ENCODE results near the gene DCDC2C.
"Not testable (repeated sequence)": the region's sequence is repeated elsewhere in the genome, so short reads cannot be mapped to it uniquely, and the experiment has no call there.

The DCDC2C gene

DNA sequence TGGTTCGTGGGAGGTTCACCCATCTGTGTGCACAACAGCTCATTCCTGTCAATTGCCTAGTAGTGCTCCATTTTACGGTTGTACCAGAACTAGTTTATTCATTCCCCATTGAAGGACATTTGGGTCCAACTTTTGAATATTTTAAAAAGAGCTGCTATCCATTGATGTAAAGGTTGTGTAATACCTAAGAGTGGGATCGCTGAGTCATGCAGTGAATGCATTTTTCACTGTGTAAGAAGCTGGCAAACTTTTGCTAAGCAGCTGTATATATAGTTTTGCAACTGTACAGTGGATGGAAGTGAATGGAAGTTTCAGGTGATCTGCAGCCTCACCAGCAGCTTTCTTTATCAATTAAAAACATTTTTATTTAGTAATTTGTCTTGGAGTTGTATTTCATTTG, 104.5 kb downstream of the DCDC2C start:
- no peak overlapping the region for H3K4me3 ChIP-seq (ENCODE audit: low read length)
- no peak for TF ChIP-seq ZNF274 (IDR thresholded peaks at IDR 0.05; ENCODE audit: low read depth, low read length)

DNA sequence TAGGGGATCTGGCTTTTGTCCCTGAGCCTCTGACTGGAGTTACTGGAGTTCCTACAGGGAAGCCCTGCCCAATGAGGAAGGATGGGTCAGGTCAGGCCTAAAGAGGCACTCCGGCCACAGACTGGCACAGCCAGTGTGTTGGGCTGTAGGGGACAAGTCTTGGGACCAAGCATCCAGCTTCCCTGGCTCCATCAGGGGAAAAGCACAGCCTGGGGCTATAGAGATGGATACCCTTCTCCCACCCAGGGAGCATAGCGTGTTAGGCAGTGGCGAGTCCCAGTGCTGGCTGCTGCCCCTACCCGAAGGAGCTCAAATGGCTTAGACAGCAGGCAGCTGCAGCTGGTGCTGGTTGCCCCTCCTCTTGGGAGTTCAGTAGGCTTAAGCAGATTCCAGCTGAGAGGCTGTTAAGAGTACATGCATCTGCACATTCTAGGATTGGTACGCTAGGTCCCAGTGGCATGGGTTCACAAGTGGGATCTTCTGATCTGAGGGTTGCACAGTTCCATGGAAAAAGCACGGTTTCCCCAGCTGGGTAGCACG, 111.4 kb downstream of the DCDC2C start:
- H3K4me3 ChIP-seq (ENCODE audit: low read length): no peak overlapping the region
- no peak for TF ChIP-seq ZNF274 (IDR thresholded peaks at IDR 0.05; ENCODE audit: low read depth, low read length)

DNA sequence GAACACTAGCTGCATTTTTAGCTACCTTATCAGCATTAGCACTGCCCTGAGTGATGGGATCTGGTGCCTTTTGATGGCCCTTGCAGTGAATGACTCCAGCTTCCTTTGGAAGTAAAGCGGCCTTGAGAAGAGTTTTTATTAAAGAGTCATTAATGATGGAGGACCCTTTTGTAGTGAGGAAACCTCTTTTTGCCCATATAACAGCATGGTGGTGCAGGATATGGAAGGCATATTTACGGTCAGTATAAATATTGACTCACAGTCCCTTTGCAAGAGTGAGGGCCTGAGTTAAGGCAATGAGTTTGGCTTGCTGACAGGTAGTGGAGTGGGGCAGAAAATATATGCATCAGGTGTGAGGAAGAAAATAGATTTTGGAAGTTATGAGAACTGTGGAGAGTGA, 113.8 kb downstream of the DCDC2C start:
- not testable (repeated sequence) for H3K4me3 ChIP-seq (ENCODE audit: low read length)

DNA sequence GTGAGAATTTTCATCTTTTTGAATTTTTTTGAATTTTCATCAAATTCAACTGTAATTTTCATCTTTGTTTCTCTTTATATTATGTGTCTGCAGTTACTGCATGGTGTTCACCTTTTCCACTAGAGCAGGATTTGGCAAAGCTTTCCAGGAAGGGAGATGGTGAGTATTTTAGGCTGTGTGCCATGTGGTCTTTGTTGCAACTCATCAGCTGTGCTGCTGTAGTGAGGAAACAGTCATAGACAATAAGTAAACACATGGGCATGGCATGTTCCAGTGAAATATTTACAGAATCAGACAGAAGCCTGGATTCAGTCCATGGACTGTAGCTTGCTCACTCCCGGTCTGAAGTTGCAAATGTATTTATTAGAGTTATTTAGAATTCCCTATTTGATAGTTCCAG, 120.4 kb downstream of the DCDC2C start:
- no peak for TF ChIP-seq ZNF274 (IDR thresholded peaks at IDR 0.05; ENCODE audit: low read depth, low read length)
- no peak overlapping the region for H3K4me3 ChIP-seq (ENCODE audit: low read length)

DNA sequence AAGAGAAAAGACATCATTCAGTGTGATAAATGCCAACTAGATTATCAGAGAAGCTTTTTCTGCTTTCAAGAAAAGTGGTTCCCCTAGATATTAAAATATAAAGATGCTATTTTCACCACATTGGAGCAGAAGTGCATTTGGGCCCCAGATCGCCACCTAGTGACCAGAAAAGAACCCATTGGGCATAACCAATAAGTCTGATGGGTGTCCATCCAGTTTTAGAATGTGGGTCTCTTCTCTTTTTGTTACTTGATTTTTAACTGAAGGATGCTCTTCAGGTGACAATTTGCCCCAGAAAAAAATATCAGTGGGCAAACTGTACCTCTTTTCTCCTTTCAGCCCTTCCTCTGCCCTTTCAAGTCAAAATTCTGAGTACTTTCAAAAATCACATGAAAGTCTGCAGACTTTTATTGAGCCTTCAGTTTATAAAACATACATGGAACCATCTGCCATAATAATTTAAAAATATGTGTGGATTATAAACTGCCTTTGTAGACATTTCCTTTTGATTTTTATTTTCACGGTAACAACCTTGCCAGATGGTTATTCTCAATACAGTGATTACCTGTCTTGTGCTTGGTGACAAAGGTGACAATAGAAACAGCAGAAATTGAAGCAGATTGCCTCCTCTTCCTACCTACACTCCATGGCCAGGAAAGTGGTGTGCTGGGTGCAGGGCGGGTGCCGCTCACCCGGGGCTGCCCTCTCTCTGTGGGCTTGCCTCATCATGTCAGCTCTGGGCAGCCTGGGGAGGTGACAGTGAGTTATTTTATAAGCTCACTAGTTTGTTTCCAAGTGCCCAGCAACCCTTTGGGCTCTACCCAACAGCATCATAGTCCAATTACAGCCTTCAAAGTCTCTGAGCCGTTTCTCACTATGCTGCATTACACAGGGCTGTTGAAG, 124.5 kb downstream of the DCDC2C start:
- no peak for TF ChIP-seq ZNF274 (IDR thresholded peaks at IDR 0.05; ENCODE audit: low read depth, low read length)
- no peak overlapping the region for H3K4me3 ChIP-seq (ENCODE audit: low read length)

DNA sequence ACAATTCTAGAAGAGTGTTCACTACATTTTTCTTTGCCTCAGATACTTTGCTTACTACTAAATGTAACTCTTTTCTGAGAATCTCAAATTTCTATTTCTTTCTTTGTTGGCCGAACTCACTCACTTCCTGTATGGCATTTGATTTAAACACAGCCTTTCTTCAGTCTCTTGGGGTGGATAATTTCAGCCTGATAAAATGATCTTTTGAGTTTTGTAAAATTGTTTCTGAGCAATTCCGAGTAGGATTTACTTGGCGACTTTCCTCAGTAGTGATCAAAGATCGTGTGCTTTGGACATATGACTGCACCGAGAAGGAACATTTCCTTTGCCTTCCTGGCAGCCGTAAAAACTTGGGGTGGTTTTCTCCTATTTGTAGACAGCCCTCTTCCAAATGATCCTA, 127.4 kb downstream of the DCDC2C start:
- H3K4me3 ChIP-seq (ENCODE audit: low read length): no peak overlapping the region
- TF ChIP-seq ZNF274 (IDR thresholded peaks at IDR 0.05; ENCODE audit: low read depth, low read length): no peak

DNA sequence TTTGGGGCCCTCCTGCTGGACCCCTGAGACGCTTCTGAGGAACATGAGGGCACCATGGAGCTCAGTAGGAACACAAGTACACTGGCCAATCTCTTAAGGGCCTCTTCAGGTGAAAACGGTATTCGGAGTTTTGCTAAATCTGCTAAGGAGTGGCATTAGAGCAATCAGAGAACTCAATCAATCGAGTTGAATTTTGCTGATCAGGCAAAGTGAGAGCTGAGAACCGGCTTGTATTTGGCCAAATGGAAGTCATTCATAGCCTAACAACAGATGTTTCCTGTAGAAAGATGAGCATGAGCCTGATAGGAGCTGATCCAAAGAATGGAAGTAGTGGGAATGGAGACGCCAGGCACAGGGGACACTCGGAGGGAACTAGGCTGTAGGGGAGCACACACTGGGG, 133.7 kb downstream of the DCDC2C start:
- TF ChIP-seq ZNF274 (IDR thresholded peaks at IDR 0.05; ENCODE audit: low read depth, low read length): no peak
- H3K4me3 ChIP-seq (ENCODE audit: low read length): no peak overlapping the region

DNA sequence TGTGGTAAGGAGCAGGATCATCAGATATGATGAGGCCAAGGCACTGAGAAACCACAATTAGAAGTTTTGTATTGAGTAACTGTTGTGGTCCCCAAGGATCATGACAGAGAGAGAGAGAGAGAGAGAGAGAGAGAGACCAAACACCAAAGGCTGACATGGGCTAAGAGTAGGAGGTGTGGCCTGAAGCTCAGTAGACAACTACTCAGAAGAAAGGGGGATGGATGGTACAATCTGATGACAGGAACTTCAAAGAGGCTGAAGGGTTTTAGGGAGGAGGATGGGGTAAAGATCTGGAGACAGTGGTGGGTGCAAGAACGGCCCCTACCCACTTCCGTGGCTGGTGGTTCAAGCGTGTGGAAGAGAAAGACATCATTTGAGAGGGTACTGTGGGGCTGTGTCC, 135.0 kb downstream of the DCDC2C start:
- no peak overlapping the region for H3K4me3 ChIP-seq (ENCODE audit: low read length)
- no peak for TF ChIP-seq ZNF274 (IDR thresholded peaks at IDR 0.05; ENCODE audit: low read depth, low read length)

DNA sequence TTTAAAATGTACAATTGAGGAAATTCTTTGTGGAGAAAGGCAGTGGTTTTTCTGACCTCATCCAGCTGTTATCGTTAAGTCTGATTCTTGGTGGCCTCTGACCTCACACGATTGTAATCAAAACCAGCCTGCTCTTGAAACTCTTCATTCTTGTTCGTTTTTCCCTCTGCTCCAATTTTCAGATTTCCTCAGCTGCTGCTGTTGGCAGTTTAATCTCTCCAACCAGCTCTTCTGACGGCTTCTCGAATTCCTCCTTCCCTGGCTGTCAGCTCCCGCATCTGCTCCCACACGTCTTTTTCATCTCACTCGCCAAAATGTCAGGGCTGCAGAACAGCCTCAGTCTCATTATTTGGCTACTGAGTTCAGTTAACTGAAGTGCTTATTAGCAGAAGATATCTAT, 136.1 kb downstream of the DCDC2C start:
- H3K4me3 ChIP-seq (ENCODE audit: low read length): no peak overlapping the region
- no peak for TF ChIP-seq ZNF274 (IDR thresholded peaks at IDR 0.05; ENCODE audit: low read depth, low read length)

DNA sequence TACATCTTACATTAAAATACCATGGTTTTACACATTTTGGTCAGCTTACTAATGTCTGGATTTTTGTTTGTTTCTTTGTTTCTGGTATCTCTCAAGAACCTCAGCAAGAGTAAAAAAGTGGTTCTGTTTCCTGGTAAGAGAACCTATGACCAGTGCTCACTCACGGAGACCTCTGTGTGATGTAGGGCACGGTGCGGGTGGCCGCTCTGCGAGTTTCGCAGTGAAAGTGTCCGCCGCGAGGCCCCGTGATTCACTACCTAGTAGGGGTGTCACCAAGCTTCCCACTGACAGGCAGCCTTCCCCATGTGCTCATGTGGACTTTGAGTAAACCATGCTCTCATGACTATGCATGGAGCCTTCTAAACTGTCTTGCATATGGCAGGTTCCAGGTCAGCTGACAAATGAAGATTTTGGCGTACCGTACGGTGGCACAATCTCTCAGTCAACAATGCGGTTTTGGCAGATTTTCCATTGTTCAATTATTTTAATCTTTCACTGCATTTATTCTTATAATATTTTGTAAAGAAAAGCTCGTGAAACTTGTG, 137.3 kb downstream of the DCDC2C start:
- TF ChIP-seq ZNF274 (IDR thresholded peaks at IDR 0.05; ENCODE audit: low read depth, low read length): no peak
- no peak overlapping the region for H3K4me3 ChIP-seq (ENCODE audit: low read length)

DNA sequence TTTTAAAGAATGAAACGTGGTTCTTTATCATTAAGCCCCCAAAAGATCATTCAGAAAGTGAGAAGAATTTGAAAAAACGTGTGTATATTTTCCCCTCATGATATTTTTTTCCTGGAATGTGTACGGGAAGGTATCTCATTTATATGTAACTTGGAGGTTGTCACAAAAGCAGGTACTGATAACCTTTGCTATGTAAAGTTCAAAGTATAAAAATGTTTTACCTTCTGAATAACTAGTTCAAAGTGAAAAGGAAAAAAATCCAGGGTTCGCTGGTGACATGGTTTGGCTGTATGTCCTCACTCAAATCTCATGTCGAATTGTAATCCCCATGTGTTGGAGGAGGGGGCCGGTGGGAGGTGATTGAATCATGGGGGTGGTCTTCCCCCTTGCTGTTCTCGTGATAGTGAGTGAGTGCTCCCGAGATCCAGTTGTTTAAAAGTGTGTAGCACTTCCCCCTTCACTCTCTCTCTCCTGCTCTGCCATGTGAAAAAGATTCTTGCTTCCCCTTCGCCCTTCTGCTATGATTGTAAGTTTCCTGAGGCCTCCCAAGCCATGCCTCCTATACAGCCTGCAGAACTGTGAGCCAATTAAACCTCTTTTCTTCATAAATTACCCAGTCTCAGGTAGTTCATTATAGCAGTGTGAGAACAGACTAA, 144.2 kb downstream of the DCDC2C start:
- no peak for TF ChIP-seq ZNF274 (IDR thresholded peaks at IDR 0.05; ENCODE audit: low read depth, low read length)
- no peak overlapping the region for H3K4me3 ChIP-seq (ENCODE audit: low read length)

DNA sequence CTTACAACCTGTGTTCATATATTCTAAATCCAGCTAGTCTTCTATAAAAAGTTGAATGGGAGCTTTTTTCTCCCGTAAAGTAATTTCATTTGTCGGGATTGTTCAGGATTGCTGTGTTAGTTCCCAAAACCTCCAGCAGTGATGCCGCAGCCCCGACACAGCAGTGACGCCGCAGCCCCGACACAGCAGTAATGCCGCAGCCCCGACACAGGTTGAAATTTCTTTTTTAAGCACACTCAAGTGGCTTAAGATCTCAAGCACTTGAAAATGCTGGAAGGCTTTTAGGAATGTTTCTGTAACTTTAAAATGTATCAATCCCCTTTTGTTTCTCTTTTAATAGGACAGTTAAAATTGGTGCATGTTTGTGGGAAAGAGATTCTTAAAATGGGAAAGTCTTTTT, 145.4 kb downstream of the DCDC2C start:
- no peak for TF ChIP-seq ZNF274 (IDR thresholded peaks at IDR 0.05; ENCODE audit: low read depth, low read length)
- H3K4me3 ChIP-seq (ENCODE audit: low read length): no peak overlapping the region

DNA sequence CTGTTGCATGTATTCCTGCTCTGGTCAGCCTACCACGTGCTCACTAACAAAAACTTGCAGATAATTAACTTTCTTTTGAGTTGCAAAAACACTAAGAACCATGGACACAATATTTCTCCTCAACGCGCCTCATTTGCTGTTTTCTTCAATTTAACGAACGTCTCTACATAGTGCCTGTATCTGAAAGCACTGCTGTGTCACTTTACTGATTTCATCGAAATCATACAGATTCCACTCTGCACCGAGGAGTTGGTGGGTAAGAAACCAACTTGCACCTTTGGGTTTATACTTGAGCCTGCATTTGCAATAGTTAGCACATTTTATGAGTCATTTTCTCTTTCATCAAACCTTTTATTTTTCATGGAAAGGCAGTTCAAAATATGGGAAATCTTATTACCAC, 145.8 kb downstream of the DCDC2C start:
- no peak for TF ChIP-seq ZNF274 (IDR thresholded peaks at IDR 0.05; ENCODE audit: low read depth, low read length)
- H3K4me3 ChIP-seq (ENCODE audit: low read length): no peak overlapping the region

DNA sequence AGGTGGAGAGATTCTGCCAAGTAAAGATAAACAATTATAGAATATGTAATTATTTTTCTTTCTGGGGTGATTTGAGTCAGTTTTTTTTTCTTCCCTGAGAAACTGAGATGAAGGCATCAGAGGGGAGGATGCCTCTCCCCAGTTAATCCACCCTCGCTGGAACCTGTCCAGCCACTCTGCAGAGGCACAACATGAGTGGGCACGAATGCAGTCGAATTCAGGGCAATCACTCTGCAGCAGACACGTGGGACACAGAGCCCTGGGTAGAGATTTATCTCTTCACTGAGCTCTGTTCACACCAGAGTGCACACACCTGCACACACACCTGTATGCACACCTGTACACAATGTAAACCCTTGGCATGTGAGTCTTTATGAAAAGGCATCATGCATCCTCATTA, 154.2 kb downstream of the DCDC2C start:
- no peak overlapping the region for H3K4me3 ChIP-seq (ENCODE audit: low read length)
- no peak for TF ChIP-seq ZNF274 (IDR thresholded peaks at IDR 0.05; ENCODE audit: low read depth, low read length)

Data from GM08714 (cell line).